Measurements from ENCODE around the gene ANK3.

DNA sequence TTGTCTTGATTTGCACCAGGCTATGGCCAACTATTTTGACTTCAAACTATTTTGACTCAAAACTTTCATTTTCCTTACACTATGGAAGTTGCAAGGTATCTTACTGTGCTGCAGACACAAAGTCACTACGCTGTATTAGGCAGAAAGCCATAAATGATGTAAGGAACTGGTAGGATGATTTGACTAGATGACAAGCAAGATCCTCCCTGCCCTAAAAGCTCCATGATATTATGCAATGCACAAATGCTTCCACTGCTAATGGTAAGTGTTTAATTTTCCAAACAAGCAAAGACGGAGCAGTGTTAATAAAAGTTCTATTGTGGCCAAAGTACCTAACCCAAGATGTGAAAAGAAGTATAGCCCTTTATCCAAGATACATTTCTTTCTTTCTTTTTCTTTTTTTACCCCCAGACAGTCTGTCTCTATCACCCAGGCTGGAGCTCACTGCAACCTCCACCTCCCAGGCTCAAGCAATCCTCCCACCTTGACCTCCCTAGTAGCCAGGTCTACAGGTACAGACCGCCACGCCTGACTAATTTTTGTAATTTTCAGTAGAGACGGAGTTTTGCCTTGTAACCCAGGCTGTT is 98.2 kb downstream of the ANK3 start:
- TF ChIP-seq HMGXB4 (CRISPR knock-in tag; IDR thresholded peaks at IDR 0.05) (no peak), SP1 (CRISPR knock-in tag; conservative IDR thresholded peaks at IDR 0.05) (no peak), CTCF (IDR thresholded peaks at IDR 0.05) (no peak), IRF1 (CRISPR knock-in tag; IDR thresholded peaks at IDR 0.05) (no peak), CREM (CRISPR knock-in tag; IDR thresholded peaks at IDR 0.05) (no peak)
- TF ChIP-seq, protein P1, sequence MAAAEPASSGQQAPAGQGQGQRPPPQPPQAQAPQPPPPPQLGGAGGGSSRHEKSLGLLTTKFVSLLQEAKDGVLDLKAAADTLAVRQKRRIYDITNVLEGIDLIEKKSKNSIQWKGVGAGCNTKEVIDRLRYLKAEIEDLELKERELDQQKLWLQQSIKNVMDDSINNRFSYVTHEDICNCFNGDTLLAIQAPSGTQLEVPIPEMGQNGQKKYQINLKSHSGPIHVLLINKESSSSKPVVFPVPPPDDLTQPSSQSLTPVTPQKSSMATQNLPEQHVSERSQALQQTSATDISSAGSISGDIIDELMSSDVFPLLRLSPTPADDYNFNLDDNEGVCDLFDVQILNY (CRISPR knock-in tag; IDR thresholded peaks at IDR 0.05) = no peak
- TF ChIP-seq, protein P2, sequence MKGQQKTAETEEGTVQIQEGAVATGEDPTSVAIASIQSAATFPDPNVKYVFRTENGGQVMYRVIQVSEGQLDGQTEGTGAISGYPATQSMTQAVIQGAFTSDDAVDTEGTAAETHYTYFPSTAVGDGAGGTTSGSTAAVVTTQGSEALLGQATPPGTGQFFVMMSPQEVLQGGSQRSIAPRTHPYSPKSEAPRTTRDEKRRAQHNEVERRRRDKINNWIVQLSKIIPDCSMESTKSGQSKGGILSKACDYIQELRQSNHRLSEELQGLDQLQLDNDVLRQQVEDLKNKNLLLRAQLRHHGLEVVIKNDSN (CRISPR knock-in tag; IDR thresholded peaks at IDR 0.05) = no peak

All from WTC11 (cell line).